Measurements from ENCODE around the gene RGS7. TPM values are rescaled to one million over a fixed set of nuclear protein-coding genes. Genes with fewer than 3 reads are reported as not detected.

The RGS7 gene
- total RNA-seq, 2 experiments from 2014 or later: not detected

- Mint-ChIP-seq H3K27ac (no peak overlapping the region), H3K36me3 (ENCODE audit: low read depth) (no peaks in the 10 kb centered on the region), H3K4me3 (no peak overlapping the region), H3K9me3 (peaks cover 9% of the 10 kb centered on the region), H3K27me3 (no peaks in the 10 kb centered on the region), H3K4me1 (ENCODE audit: low read depth) (no peaks in the 10 kb centered on the region)
- Histone ChIP-seq H3K27ac (ENCODE audit: low read depth in 1 of 2, low read length in 2 of 2) (no peak overlapping the region), H3K4me3 (ENCODE audit: low read length) (no peak overlapping the region), H3K4me1 (ENCODE audit: insufficient read depth, low read length) (no peaks in the 10 kb centered on the region), H3K36me3 (ENCODE audit: insufficient read depth, low read length) (no peaks in the 10 kb centered on the region), H3K27me3 (ENCODE audit: control insufficient read depth in 1 of 2, insufficient read depth in 2 of 2, low read length in 2 of 2) (no peaks in the 10 kb centered on the region), H3K9me3 (ENCODE audit: control insufficient read depth in 1 of 2, insufficient read depth in 1 of 2, low read length in 2 of 2) (peaks cover 0 to 4% of the 10 kb centered on the region in 2 experiments)
- ChIA-PET CTCF (no interaction called here), POLR2A (no interaction called here)
- DNase-seq (no peak), ATAC-seq (ENCODE audit: poor library complexity) (no peak)
- intact Hi-C loops (cut with DNase I, micrococcal nuclease): no loop called here
- TF ChIP-seq, protein P1, sequence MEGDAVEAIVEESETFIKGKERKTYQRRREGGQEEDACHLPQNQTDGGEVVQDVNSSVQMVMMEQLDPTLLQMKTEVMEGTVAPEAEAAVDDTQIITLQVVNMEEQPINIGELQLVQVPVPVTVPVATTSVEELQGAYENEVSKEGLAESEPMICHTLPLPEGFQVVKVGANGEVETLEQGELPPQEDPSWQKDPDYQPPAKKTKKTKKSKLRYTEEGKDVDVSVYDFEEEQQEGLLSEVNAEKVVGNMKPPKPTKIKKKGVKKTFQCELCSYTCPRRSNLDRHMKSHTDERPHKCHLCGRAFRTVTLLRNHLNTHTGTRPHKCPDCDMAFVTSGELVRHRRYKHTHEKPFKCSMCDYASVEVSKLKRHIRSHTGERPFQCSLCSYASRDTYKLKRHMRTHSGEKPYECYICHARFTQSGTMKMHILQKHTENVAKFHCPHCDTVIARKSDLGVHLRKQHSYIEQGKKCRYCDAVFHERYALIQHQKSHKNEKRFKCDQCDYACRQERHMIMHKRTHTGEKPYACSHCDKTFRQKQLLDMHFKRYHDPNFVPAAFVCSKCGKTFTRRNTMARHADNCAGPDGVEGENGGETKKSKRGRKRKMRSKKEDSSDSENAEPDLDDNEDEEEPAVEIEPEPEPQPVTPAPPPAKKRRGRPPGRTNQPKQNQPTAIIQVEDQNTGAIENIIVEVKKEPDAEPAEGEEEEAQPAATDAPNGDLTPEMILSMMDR (IDR thresholded peaks at IDR 0.05): no peak
Measured at GRCh38 chr1:241024834-241025233, 332.2 kb downstream of the RGS7 start.

- intact Hi-C loops (cut with DNase I, micrococcal nuclease): no loop called here
- ChIA-PET POLR2A (no interaction called here), CTCF (no interaction called here)
- no peaks in the 10 kb centered on the region for H3K36me3 Mint-ChIP-seq (ENCODE audit: low read depth)
- Histone ChIP-seq H3K27me3 (ENCODE audit: control insufficient read depth in 1 of 2, insufficient read depth in 2 of 2, low read length in 2 of 2) (no peaks in the 10 kb centered on the region), H3K9me3 (ENCODE audit: control insufficient read depth in 1 of 2, insufficient read depth in 1 of 2, low read length in 2 of 2) (peaks cover 0 to 4% of the 10 kb centered on the region in 2 experiments), H3K27ac (ENCODE audit: low read depth in 1 of 2, low read length in 2 of 2) (no peak overlapping the region), H3K4me1 (ENCODE audit: insufficient read depth, low read length) (no peaks in the 10 kb centered on the region), H3K36me3 (ENCODE audit: insufficient read depth, low read length) (no peaks in the 10 kb centered on the region), H3K4me3 (ENCODE audit: low read length) (no peak overlapping the region)
- no peak overlapping the region for H3K27ac Mint-ChIP-seq
- H3K4me3 Mint-ChIP-seq: no peak overlapping the region
- ATAC-seq (ENCODE audit: poor library complexity) (no peak), DNase-seq (no peak)
- TF ChIP-seq, protein P1 (IDR thresholded peaks at IDR 0.05): no peak
- H3K9me3 Mint-ChIP-seq: peaks cover 17% of the 10 kb centered on the region
- H3K27me3 Mint-ChIP-seq: no peaks in the 10 kb centered on the region
- no peaks in the 10 kb centered on the region for H3K4me1 Mint-ChIP-seq (ENCODE audit: low read depth)
Measured at GRCh38 chr1:241022366-241022765, 334.6 kb downstream of the RGS7 start.

DNA sequence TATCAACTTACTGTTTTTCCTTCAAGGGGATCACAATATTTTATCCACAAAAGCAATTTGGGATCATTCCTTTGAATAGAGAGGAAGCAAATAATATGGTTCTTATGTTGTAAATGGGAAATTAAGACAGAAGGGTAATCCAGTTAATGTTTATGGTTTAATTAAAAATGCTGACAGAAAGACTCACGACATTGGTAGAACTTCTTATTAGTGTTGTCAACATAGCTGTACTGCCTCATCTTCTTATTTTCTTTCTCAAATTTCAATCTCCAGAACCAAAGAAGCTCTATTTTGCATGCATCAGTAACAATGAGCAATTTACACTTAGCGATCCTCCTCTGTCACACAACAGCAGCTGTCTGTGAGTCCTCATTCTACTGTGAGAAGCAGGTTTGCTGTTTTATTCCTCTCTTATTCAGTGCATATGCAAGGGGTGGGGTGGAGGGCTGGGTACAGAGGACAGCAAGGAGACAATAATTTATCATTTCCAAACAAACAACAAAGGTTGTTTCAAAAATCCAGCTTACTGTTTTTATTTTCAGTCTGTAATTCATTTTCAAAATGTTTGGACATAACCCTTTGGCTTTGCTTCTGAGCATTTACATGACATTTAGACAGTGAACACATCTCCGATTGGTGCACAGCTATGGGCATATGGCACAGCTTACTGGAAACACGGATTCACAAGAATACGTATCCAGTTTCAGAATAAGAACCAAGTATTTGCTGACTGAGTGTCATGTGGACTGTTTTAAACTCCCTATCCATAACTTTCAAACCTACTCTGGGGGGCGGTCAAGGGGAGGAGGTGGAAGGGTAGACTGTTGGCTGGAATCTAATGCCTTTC lies 335.9 kb downstream of the RGS7 start:
- Mint-ChIP-seq H3K27me3 (no peaks in the 10 kb centered on the region), H3K4me1 (ENCODE audit: low read depth) (no peaks in the 10 kb centered on the region), H3K36me3 (ENCODE audit: low read depth) (no peaks in the 10 kb centered on the region), H3K27ac (no peak overlapping the region), H3K4me3 (no peak overlapping the region), H3K9me3 (peaks cover 23% of the 10 kb centered on the region)
- Histone ChIP-seq H3K27ac (ENCODE audit: low read depth in 1 of 2, low read length in 2 of 2) (no peak overlapping the region), H3K27me3 (ENCODE audit: control insufficient read depth in 1 of 2, insufficient read depth in 2 of 2, low read length in 2 of 2) (no peaks in the 10 kb centered on the region), H3K4me3 (ENCODE audit: low read length) (no peak overlapping the region), H3K36me3 (ENCODE audit: insufficient read depth, low read length) (no peaks in the 10 kb centered on the region), H3K9me3 (ENCODE audit: control insufficient read depth in 1 of 2, insufficient read depth in 1 of 2, low read length in 2 of 2) (peaks cover 0 to 4% of the 10 kb centered on the region in 2 experiments), H3K4me1 (ENCODE audit: insufficient read depth, low read length) (no peaks in the 10 kb centered on the region)
- CTCF ChIA-PET: no interaction called here
- ATAC-seq (ENCODE audit: poor library complexity): no peak
- intact Hi-C loops (cut with DNase I, micrococcal nuclease): no loop called here
- TF ChIP-seq, protein P1 (IDR thresholded peaks at IDR 0.05): no peak
- no peak for DNase-seq
- POLR2A ChIA-PET: no interaction called here
